GM18502 (cell line): ENCODE data around the gene HOXB6.
A peak's percentile ranks its signal among the peaks of the same experiment; 100 is the strongest.

Source experiments
- ATAC-seq: cut with Tn5 transposase; IDR thresholded peaks from one replicate; pipeline ENCODE4 v1.9.1; 2021; ENCODE audit warnings: mild to moderate bottlenecking; ENCODE audit not compliant: unreplicated experiment, poor library complexity

Gene HOXB6

GRCh38 chr17:48636177-48637018, 31.6 kb upstream of the HOXB6 start:
- peak; percentile 57 for ATAC-seq

GRCh38 chr17:48634493-48635208, 29.9 kb upstream of the HOXB6 start:
- no peak for ATAC-seq

GRCh38 chr17:48633266-48633677, 28.5 kb upstream of the HOXB6 start:
- ATAC-seq: no peak

- ATAC-seq: no peak
These were observed 27.9 kb upstream of the HOXB6 start for GRCh38 chr17:48632579-48633265.

- no peak for ATAC-seq
These were observed 27.1 kb upstream of the HOXB6 start for GRCh38 chr17:48631693-48632578.

- no peak for ATAC-seq
These were observed 26.3 kb upstream of the HOXB6 start for GRCh38 chr17:48630925-48631692.

- ATAC-seq: no peak
These were observed 25.5 kb upstream of the HOXB6 start for GRCh38 chr17:48630009-48630924.

GRCh38 chr17:48629411-48629759, 24.6 kb upstream of the HOXB6 start:
- ATAC-seq: no peak

- no peak for ATAC-seq
These were observed 24.0 kb upstream of the HOXB6 start for GRCh38 chr17:48628649-48629410.

GRCh38 chr17:48627623-48628521, 23.1 kb upstream of the HOXB6 start:
- no peak for ATAC-seq

GRCh38 chr17:48627118-48627597, 22.4 kb upstream of the HOXB6 start:
- no peak for ATAC-seq

GRCh38 chr17:48626245-48627117, 21.7 kb upstream of the HOXB6 start, which contains the start of gene HOXB9:
HOXB9 (minus strand) TSS chr17:48626358; CDS start chr17:48626269, 89 bp downstream.
- ATAC-seq: no peak

GRCh38 chr17:48625495-48626244, 20.9 kb upstream of the HOXB6 start:
- no peak for ATAC-seq

- ATAC-seq: no peak
These were observed 20.0 kb upstream of the HOXB6 start for GRCh38 chr17:48624544-48625494.
